Subcutaneous adipose tissue (tissue), 4 donors: ENCODE measurements around the gene NR2E1. TPM values are rescaled to one million over a fixed set of nuclear protein-coding genes. Genes with fewer than 3 reads are reported as not detected.

Source experiments
- CTCF ChIP-seq: fragments of 450-650 bp; IDR thresholded peaks from one replicate; pipeline ENCODE4 v1.5.1; 2016; ENCODE audit warnings: low read depth, mild to moderate bottlenecking, control low read depth, antibody characterized with exemption, moderate library complexity
- total RNA-seq, 4 donors: library from RNA; depleted of rRNA; stranded (reverse); fragments of >200 nt; gene quantifications; one replicate each; pipeline ENCODE4 v1.1.0, GENCODE V29; 2016

The NR2E1 gene
- total RNA-seq, 4 donors from 2014 or later: not detected

GRCh38 chr6:108170332-108171290 is 4.8 kb downstream of the NR2E1 start:
- TF ChIP-seq CTCF: no peak

DNA sequence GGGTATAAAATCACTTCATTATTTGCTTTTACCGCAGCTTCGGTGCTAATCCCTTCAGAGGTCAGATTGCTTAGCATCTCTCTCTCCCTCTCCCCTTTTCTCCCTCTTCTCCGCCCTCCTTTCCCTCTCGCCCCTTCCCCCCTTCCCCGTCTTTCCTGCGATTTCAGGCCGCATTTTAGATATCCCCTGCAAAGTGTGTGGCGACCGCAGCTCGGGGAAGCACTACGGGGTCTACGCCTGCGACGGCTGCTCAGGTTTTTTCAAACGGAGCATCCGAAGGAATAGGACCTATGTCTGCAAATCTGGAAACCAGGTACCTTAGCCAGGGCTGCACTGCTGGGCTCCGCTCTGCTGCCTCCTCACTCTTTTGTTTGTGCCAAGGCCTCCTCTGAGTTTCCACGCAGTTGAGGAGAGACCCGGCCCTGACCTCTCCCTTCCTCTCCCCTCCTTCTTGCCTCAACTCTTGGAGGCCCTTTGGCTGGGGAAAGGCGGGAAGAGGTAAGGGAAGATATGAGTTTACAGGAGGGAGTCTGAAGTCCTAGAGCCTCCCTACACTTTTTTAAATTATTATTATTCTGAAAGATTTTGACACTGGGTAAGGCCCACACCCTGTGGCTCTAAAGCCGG is 5.6 kb downstream of the NR2E1 start:
- no peak for TF ChIP-seq CTCF

DNA sequence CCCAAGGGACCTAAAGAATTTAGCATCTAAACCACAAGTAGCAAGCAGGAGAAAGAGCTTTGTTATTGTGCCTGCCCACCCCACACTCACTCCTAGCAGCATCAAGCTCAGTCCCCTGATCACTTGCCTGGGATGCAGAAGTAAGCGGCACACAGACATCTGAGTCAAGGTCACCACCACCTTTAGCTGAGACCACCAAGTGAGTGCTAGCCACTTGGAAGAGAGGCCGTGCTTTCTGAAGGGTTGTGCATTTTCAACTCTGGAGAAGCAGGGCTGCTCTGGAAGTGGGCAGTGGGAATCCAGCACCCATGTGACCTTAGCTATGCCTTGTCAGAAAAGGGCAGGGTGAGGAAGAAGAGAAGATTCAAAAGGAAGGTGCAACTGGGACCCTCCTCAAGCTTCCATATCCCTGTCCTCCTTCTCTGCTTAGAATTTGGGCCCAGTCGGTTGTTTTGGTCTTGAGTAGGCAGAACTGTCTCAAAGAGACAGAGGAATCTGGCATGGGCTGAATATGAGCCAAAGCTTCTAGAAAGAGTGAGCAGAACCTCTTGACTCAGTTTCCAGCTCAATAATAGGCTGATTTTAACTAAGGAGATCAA is 6.2 kb downstream of the NR2E1 start:
- no peak for TF ChIP-seq CTCF

DNA sequence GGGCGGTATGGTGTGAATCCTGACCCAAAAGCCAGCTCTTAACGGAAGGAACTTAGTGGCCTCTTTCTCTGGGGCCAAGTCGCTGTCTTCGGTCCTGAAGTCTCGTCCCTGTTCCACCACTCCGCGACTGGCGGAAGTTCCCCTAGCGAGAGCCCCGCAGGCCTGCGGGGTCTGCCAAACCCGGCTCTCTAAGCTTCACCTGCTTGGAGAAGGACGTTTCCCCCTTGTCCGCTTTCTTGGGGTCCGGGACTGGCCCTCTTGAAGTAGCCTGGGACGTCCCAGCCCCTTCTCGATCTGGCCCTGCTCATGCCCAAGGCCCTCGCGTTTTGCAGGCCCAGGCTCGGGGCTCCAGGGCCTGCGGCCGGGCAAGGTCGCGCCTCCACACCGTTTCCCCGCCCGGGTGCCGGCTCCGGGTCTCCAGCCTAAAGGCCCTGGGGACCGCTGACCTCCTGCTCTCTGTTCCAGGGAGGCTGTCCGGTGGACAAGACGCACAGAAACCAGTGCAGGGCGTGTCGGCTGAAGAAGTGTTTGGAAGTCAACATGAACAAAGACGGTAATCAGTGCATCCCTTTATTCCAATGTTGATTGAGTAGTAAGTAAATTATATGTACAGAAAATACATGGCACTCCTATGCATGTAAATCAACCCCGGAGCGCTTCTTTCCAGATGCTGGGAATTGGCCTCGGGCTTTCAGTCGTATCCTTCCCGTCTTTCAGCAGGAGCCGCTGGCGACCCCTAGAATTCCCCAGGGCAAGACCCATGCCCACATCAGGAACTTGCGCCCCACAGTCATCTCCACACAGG is 8.8 kb downstream of the NR2E1 start:
- no peak for TF ChIP-seq CTCF

DNA sequence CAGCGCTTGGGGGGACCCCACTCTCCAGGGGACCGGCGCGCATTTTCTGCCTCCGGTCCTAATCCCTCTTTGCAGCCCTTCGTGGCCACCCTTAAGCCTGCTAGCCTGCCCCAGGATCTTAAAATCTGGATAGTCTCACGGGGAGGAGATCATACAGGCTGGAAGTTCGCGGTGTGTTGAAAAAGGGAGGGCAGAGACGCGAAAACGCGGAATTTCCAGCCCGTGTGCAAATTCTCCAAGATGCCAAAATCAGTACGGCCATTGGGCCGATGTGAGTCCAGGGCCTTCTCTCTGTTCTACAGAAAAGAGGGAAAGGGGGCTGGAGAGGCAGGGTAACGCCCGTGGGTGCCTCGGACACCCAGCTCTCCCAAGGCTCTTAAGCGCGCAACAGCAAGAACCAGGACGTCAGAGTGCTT is 9.4 kb downstream of the NR2E1 start:
- TF ChIP-seq CTCF: no peak

- TF ChIP-seq CTCF: no peak
Measured at GRCh38 chr6:108175592-108176279, 9.9 kb downstream of the NR2E1 start.
